B cell (primary cell): Measurements from ENCODE around the gene IRX6. TPM values are rescaled to one million over a fixed set of nuclear protein-coding genes. Genes with fewer than 3 reads are reported as not detected.

Experiments
- ATAC-seq: fragments of 200-7000 bp; cut with Tn5 transposase; one replicate; pipeline ENCODE4 v1.10.0; 2021; ENCODE audit warnings: low read depth, mild to moderate bottlenecking, moderate number of reproducible peaks, moderate library complexity
- CTCF ChIA-PET: fragments of 350-600 bp; sonication (Branson Sonifier 250); formaldehyde crosslinking; loops from one replicate; lab custom pipeline; 2021; ENCODE audit warnings: antibody characterized with exemption, inconsistent platforms; lab: Charles Lee
- POLR2A ChIA-PET: fragments of 350-600 bp; sonication (Branson Sonifier 250); formaldehyde crosslinking; loops from one replicate; lab custom pipeline; 2021; ENCODE audit warnings: antibody characterized with exemption; lab: Charles Lee
- DNase-seq: peaks from one replicate; pipeline ENCODE4 v3.0.0; 2013
- H2AFZ ChIP-seq: 2 replicates; pipeline ENCODE4 v1.6.1; 2012; ENCODE audit warnings: mild to moderate bottlenecking, low read depth, low read length; ENCODE audit not compliant: insufficient read depth, poor library complexity, severe bottlenecking
- H3K27ac ChIP-seq, 2 donors: 1 replicate in 1 of 2; 2 replicates in 1 of 2; pipeline ENCODE4 v1.5.1; 2012 to 2013; ENCODE audit warnings: low read length in 2 of 2, mild to moderate bottlenecking in 2 of 2, moderate library complexity in 1 of 2
- H3K27me3 ChIP-seq, 4 experiments: fragments of 200-600 bp in 1 of 4; sonication (generic) in 1 of 4; replicated peaks in 1 of 4; 1 replicate in 2 of 4; 2 replicates in 2 of 4; pipeline versions ENCODE4 v1.6.1 to v1.7.0; 2013 to 2016; ENCODE audit warnings: low read length in 3 of 4, mild to moderate bottlenecking in 2 of 4, mixed read lengths in 1 of 4, moderate library complexity in 1 of 4; ENCODE audit not compliant: insufficient read depth in 4 of 4, control insufficient read depth in 3 of 4; ENCODE audit errors: control extremely low read depth in 1 of 4
- H3K36me3 ChIP-seq, 2 experiments: replicated peaks in 1 of 2; 1 replicate in 1 of 2; 2 replicates in 1 of 2; pipeline versions ENCODE4 v1.6.1 to v1.7.1; 2013; ENCODE audit warnings: low read length in 1 of 2; ENCODE audit not compliant: insufficient read depth in 2 of 2, control insufficient read depth in 1 of 2; ENCODE audit errors: control extremely low read depth in 1 of 2, extremely low read depth in 1 of 2
- H3K4me1 ChIP-seq, 2 donors: fragments of 200-600 bp in 1 of 2; sonication (generic) in 1 of 2; 1 replicate in 1 of 2; 2 replicates in 1 of 2; pipeline versions ENCODE4 v1.5.1 to v1.6.1; 2013 to 2017; ENCODE audit warnings: low read length in 2 of 2; ENCODE audit not compliant: control insufficient read depth in 2 of 2, insufficient read depth in 2 of 2
- H3K4me2 ChIP-seq: replicated peaks from 2 replicates; pipeline ENCODE3; 2012; ENCODE audit warnings: mild to moderate bottlenecking, low read depth, low read length; ENCODE audit not compliant: poor library complexity, severe bottlenecking
- H3K4me3 ChIP-seq, 5 experiments: fragments of 200-600 bp in 1 of 5; sonication (generic) in 1 of 5; 1 replicate in 3 of 5; 2 replicates in 2 of 5; pipeline versions ENCODE4 v1.5.1 to v1.7.0; 2011 to 2016; ENCODE audit warnings: low read length in 4 of 5, mild to moderate bottlenecking in 4 of 5, low read depth in 2 of 5, control low read depth in 1 of 5, moderate library complexity in 1 of 5; ENCODE audit not compliant: insufficient read depth in 1 of 5; ENCODE audit errors: control extremely low read depth in 1 of 5, extremely low read depth in 1 of 5
- H3K79me2 ChIP-seq: fragments of 200-600 bp; sonication (generic); one replicate; pipeline ENCODE4 v1.6.0; 2016; ENCODE audit warnings: low read length; ENCODE audit not compliant: control insufficient read depth, insufficient read depth
- H3K9ac ChIP-seq: fragments of 200-600 bp; sonication (generic); 2 replicates; pipeline ENCODE4 v1.6.1; 2017; ENCODE audit warnings: mild to moderate bottlenecking, low read length, moderate library complexity
- H3K9me3 ChIP-seq, 3 donors: one replicate each; pipeline versions ENCODE4 v1.6.1 to v1.7.1; 2013; ENCODE audit warnings: low read length in 2 of 3; ENCODE audit not compliant: control insufficient read depth in 2 of 3, insufficient read depth in 1 of 3; ENCODE audit errors: control extremely low read depth in 1 of 3
- H4K20me1 ChIP-seq: 2 replicates; pipeline ENCODE4 v1.6.0; 2012; ENCODE audit warnings: mild to moderate bottlenecking, low read length; ENCODE audit not compliant: insufficient read depth, control insufficient read depth, poor library complexity, severe bottlenecking
- H3K27ac Mint-ChIP-seq: one replicate; pipeline ENCODE4 v1.8.0; 2021; ENCODE audit warnings: mixed read lengths
- H3K27me3 Mint-ChIP-seq: one replicate; pipeline ENCODE4 v1.8.0; 2021; ENCODE audit warnings: mixed read lengths
- H3K4me1 Mint-ChIP-seq: one replicate; pipeline ENCODE4 v1.8.0; 2021; ENCODE audit warnings: mixed read lengths
- H3K4me3 Mint-ChIP-seq: one replicate; pipeline ENCODE4 v1.8.0; 2021; ENCODE audit warnings: mixed read lengths
- H3K9me3 Mint-ChIP-seq: one replicate; pipeline ENCODE4 v1.8.0; 2022; ENCODE audit warnings: mixed read lengths; ENCODE audit not compliant: insufficient read depth
- EZH2 ChIP-seq: IDR thresholded peaks from 2 replicates; pipeline ENCODE4 v1.6.1; 2012; ENCODE audit warnings: borderline replicate concordance, low read depth, mild to moderate bottlenecking, moderate library complexity, low read length; ENCODE audit not compliant: insufficient read depth, poor library complexity, severe bottlenecking
- WGBS: methylation state at CpG from one replicate; pipeline ENCODE4 v1.1.5; 2013; ENCODE audit warnings: missing lambda C conversion rate; ENCODE audit not compliant: insufficient coverage; 5-methylcytosine and 5-hydroxymethylcytosine counted together
- intact Hi-C: fragments of 100-400 bp; cut with micrococcal nuclease; formaldehyde crosslinking; loops from one replicate; pipeline ENCODE4 v1.10.0; 2022
- polyA plus RNA-seq: library from polyadenylated mRNA; depleted of rRNA; stranded (reverse); fragments of >200 nt; gene quantifications from 2 replicates; pipeline ENCODE4 v1.2.3, GENCODE V29; 2012
- total RNA-seq, 2 donors: library from RNA; stranded (reverse); fragments of 120-200 nt in 1 of 2; gene quantifications; 1 replicate in 1 of 2; 2 replicates in 1 of 2; pipeline versions ENCODE4 v1.2.3 to v1.2.4, GENCODE V29; 2013 to 2022
- TF ChIP-seq, protein P1 (sequence below): fragments of 200-600 bp; IDR thresholded peaks from one replicate; pipeline ENCODE4 v1.8.0; 2022; ENCODE audit warnings: antibody characterized with exemption, mild to moderate bottlenecking

The IRX6 gene
- total and polyA plus RNA-seq, 2 donors (not counting 1 experiment from before 2014, with no cell fraction given): 0.10 to 0.15 TPM

DNA sequence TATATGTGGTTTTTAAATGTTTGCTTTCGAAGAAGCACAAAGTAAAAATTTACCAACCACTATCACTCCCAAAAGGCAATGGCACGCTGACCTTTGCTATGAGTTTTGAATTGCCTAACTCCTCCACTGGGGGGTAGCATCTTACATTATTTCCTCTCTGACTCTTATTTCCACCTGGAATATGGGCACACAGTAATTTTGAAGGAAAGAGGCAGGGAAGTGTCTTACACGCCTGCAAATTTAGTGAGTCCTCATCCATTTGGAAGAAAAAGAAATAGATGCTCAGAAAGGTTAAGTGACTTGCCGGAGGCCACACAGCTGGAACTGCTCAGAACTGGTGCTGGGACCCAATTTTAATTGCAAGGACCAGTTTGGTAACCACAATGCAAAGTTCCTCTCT is 29.9 kb upstream of the IRX6 start:
- ChIA-PET CTCF (no interaction called here), POLR2A (no interaction called here)
- H3K4me1 ChIP-seq: no peaks in the 10 kb centered on the region
- H3K27me3 ChIP-seq: no peaks in the 10 kb centered on the region
- 94% methylated on average over 2 of the region's 4 CpGs for WGBS
- H3K9me3 ChIP-seq: peaks cover 0 to 9% (median 2%) of the 10 kb centered on the region in 3 donors
- no peaks in the 10 kb centered on the region for H4K20me1 ChIP-seq
- no peaks in the 10 kb centered on the region for H3K9me3 Mint-ChIP-seq
- H3K27ac Mint-ChIP-seq: no peak overlapping the region
- no peak overlapping the region for H2AFZ ChIP-seq
- no peaks in the 10 kb centered on the region for H3K79me2 ChIP-seq
- DNase-seq (no peak), ATAC-seq (no peak)
- no peak overlapping the region for H3K4me3 Mint-ChIP-seq
- no peaks in the 10 kb centered on the region for H3K4me1 Mint-ChIP-seq
- no peaks in the 10 kb centered on the region for H3K36me3 ChIP-seq
- intact Hi-C loops: no loop called here
- H3K4me2 ChIP-seq: no peak overlapping the region
- TF ChIP-seq EZH2: no peak
- TF ChIP-seq, protein P1, sequence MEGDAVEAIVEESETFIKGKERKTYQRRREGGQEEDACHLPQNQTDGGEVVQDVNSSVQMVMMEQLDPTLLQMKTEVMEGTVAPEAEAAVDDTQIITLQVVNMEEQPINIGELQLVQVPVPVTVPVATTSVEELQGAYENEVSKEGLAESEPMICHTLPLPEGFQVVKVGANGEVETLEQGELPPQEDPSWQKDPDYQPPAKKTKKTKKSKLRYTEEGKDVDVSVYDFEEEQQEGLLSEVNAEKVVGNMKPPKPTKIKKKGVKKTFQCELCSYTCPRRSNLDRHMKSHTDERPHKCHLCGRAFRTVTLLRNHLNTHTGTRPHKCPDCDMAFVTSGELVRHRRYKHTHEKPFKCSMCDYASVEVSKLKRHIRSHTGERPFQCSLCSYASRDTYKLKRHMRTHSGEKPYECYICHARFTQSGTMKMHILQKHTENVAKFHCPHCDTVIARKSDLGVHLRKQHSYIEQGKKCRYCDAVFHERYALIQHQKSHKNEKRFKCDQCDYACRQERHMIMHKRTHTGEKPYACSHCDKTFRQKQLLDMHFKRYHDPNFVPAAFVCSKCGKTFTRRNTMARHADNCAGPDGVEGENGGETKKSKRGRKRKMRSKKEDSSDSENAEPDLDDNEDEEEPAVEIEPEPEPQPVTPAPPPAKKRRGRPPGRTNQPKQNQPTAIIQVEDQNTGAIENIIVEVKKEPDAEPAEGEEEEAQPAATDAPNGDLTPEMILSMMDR: no peak
- H3K27ac ChIP-seq: no peak overlapping the region
- H3K4me3 ChIP-seq: no peak overlapping the region
- peaks cover 9% of the 10 kb centered on the region for H3K27me3 Mint-ChIP-seq
- no peak overlapping the region for H3K9ac ChIP-seq

DNA sequence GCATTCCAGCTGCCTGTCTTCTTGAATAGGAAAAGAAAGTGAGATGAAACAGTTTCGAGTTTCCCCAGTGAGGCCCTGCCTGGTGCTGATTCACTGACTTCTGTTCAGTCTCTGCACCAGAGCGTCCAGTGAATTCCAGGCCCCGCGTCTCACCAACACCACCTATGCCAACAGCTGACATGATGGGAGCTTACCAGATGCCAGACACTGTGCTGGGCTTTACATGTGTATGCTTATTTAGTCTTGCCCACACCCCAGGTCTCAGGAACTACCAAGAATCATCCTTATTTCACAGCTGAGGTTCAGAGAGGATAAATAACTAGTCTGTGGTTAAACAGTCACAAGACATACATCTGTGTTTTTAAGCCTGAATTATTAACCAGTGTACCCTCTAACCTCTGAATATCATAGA is 29.1 kb upstream of the IRX6 start:
- 67% methylated on average over 4 of the region's 4 CpGs for WGBS
- no peak for TF ChIP-seq EZH2
- TF ChIP-seq, protein P1: no peak
- intact Hi-C loops: no loop called here

More for the DNA sequence above, 29.1 kb upstream of the IRX6 start:
- ChIA-PET POLR2A (no interaction called here), CTCF (no interaction called here)
- H3K36me3 ChIP-seq: no peaks in the 10 kb centered on the region
- Mint-ChIP-seq H3K27ac (no peak overlapping the region), H3K27me3 (peaks cover 9% of the 10 kb centered on the region), H3K4me1 (no peaks in the 10 kb centered on the region), H3K9me3 (no peaks in the 10 kb centered on the region), H3K4me3 (no peak overlapping the region)
- DNase-seq: no peak
- H3K9me3 ChIP-seq: peaks cover 0 to 6% (median 0%) of the 10 kb centered on the region in 3 donors
- no peaks in the 10 kb centered on the region for H3K4me1 ChIP-seq
- H3K4me2 ChIP-seq: no peak overlapping the region
- H3K4me3 ChIP-seq: no peak overlapping the region
- H3K9ac ChIP-seq: no peak overlapping the region
- no peak overlapping the region for H2AFZ ChIP-seq
- H3K27me3 ChIP-seq: no peaks in the 10 kb centered on the region
- no peak for ATAC-seq
- H3K79me2 ChIP-seq: no peaks in the 10 kb centered on the region
- H3K27ac ChIP-seq: no peak overlapping the region
- H4K20me1 ChIP-seq: no peaks in the 10 kb centered on the region
